HG02840 (cell line): ENCODE measurements around the gene KLHL22.

Experiments
- ATAC-seq: cut with Tn5 transposase; IDR thresholded peaks from one replicate; pipeline ENCODE4 v1.9.1; 2021; ENCODE audit warnings: mild to moderate bottlenecking, moderate library complexity, moderate number of reproducible peaks; ENCODE audit not compliant: unreplicated experiment, low FRiP score

KLHL22 gene

DNA sequence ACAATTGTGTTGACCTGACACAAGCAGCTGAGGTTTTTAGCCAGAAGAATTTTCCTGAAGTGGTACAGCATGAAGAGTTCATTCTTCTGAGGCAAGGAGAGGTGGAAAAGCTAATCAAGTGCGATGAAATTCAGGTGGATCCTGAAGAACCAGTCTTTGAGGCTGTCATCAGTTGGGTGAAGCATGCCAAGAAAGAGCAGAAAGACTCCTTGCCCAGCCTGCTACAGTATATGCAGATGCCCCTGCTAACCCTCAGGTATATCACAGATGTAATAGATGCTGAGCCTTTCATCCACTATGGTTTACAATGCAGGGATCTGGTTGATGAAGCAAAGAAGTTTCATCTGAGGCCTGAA lies 45.1 kb downstream of the KLHL22 start:
- no peak for ATAC-seq

DNA sequence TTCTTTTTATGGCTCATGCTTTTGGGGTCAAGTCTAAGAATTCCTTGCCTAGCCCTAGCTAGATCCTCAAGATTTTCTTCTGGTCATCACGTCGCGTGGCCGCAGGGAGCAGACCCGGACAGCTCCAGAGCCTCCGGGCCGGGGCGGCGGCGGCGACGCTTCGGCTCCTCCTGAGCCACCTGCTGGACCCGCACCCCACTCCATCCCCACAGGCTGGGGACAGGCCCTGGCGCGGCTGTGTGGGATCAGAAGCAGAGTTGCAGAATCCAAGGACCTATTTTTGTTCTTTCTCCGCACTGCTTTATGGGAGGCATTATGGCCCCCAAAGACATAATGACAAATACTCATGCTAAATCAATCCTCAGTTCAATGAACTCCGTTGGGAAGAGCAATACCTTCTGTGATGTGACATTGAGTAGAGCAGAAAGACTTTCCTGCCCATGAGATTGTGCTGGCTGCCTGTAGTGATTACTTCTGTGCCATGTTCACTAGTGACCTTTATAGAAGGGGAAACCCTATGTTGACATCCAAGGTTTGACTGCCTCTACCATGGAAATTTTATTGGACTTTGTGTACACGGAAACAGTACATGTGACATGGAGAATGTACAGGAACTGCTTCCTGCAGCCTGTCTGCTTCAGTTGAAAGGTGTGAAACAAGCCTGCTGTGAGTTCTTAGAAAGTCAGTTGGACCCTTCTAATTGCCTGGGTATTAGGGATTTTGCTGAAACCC lies 45.6 kb downstream of the KLHL22 start:
- ATAC-seq, result no peak

GRCh38 chr22:20448630-20449029 lies 47.0 kb downstream of the KLHL22 start:
- ATAC-seq, result no peak

GRCh38 chr22:20446383-20446970 lies 49.1 kb downstream of the KLHL22 start:
- ATAC-seq, result no peak

DNA sequence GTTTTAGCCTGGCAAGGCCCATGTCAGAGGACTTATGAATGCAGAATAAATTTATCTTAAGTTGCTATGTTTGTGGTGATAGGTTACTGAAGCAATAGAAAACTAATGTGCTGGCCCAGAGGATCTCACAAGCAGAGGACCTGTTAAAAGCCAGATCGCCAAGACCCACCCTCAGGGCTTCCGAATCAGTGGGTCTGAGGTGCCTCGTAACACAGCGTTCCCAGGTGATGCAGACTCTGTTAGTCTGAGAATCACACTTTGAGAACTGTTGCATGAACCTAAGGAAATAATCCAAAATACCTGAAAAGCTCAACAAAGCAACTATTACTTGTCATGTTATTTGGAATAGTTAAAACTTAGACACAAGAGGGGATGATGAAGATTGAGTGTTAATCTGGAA lies 51.3 kb downstream of the KLHL22 start:
- no peak for ATAC-seq

GRCh38 chr22:20442485-20443284 lies 52.9 kb downstream of the KLHL22 start:
- no peak for ATAC-seq

DNA sequence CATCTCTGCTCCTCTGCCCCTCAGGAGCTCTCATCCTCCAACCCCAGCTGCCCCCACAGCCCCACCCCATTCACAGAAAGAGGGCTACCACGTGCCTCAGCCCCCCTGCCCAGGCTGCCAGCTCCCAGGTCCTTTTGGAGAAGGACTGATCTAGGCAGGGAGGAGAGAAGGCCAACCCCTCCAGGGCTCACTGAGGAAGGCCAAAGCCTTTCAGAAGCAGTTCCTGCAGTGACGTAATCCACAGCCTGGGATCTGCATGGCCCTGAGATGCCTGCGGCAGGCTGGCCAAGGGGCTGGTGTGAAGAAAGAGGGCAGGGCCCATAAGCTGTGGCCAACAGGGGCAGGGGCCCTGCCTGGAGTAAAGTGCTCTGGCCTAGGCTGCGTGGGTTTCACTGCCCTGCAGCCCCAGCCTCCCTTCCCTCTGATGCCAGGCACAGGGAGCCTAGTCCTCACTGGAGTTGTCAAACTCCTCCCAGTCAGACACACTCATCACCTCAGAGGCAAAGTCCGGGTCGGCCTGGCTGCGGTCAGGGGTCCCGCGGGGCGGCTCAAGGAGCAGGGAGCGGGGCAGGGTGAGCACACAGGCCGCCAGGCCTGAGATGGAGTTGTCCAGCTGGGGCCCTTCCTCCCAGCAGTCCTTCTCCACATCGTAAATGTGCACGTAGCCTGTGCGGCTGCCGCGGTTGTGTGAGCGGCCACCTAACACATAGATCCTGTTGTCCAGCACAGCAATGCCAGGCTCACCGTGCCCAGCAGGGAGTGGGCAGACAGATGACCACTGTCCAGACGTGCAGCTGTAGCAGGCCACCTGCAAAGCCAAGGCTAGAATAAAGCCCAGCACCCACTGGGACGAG lies 53.7 kb downstream of the KLHL22 start:
- no peak for ATAC-seq

GRCh38 chr22:20440637-20441591 lies 54.7 kb downstream of the KLHL22 start:
- no peak for ATAC-seq

- ATAC-seq, result no peak
Observed at GRCh38 chr22:20439928-20440575, 55.5 kb downstream of the KLHL22 start.

DNA sequence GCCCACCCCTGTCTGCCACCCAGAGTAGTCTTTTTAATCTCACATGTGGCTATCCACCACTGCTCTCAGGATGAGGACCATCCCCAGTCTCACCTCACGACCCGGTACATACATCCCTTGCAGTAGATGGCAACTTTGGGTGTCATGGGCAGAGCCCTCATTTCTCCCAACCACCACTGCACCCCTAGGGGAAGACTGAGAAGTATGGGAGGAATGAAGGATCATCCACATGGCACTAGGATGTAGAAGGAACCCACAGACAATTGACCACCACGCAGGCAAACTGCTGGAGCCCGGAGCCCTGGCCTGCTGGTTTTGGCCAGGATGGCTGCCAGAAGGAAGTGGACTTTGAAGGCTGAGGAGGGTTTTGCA lies 56.1 kb downstream of the KLHL22 start:
- ATAC-seq, result no peak

DNA sequence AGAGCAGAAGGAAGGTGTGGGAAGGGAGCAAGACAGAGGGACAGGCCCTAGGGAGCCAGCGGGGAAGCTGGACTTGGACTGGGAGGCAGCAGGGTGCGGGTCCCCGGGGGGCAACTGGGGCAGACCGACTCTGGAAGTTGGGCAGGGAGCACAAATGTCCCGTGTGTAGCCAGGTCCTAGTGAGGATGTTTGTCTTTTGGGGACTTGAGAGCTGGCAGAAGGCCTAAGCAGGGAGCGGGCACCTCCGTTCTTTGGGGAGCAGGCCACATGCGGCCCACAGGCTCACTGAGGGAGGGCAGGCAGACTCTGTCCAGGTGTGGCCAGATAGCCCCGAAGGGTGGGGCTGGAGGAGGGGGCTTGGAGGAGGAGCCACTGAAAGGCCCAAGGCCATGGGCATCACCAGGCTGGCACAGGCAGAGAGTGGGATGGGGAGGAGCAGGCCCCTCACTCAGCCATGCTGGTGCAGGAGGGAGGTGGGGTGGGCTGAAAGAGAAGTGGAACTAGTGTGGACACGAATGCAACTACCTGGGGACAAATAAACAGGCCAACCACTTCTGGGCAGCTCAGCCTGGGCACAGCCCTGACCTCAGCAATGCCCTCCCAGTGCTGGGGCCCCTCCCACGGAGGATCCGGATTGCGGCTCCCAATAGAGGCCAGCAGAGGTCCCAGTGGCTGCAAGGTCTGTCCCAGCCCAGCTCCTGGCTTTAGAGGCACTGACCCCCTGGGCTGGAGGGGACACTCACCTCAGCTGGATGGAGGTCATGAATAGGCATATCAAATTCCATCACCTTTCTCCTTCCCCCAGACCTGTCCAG lies 56.7 kb downstream of the KLHL22 start:
- no peak for ATAC-seq

- ATAC-seq, result no peak
Observed at GRCh38 chr22:20438427-20438677, 57.2 kb downstream of the KLHL22 start.

DNA sequence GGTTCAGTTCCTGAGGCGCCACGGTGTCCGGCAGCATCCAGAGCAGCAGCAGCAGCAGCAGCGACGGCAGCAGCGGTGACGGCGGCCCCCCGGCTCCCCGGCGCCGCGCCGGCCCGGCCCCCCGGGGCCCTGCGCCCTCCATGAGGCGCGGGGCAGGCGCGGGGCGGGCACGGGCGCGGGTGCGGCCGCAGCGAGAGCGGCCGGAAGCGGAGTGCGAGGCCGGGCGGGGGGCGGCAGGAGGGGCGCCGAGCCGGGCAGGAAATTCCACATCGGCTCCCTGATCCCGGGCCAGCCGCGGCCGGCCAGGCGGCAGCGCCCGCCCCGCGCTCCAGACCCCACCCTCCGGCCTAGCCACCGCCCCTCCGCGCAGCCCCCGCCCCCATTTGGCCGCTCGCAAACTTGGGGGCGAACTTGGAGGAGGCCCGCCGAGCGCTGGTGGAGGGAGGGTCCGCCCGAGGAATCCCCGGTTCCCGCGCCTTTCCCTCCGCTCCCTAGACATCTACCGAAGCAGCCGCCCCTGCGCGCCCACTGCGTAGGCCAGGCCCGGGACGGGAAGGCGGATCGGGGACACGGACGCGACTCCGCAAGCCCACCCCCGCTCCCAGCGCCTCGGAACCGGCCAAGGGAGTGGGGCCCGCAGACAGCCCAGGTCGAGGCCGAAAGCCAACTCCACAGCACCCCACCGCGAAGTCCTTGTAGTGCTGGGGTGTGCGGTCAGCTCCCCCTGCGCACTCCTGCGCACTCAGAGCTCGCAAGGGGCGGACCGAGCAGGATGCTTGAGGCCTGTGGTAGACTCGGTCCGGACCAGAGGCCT lies 57.8 kb downstream of the KLHL22 start, which contains the start of gene SCARF2:
Gene SCARF2 (minus strand): TSS at position 213 of the 814 bp plus-strand sequence. CDS start 71 bp downstream, at position 142.
- no peak for ATAC-seq

DNA sequence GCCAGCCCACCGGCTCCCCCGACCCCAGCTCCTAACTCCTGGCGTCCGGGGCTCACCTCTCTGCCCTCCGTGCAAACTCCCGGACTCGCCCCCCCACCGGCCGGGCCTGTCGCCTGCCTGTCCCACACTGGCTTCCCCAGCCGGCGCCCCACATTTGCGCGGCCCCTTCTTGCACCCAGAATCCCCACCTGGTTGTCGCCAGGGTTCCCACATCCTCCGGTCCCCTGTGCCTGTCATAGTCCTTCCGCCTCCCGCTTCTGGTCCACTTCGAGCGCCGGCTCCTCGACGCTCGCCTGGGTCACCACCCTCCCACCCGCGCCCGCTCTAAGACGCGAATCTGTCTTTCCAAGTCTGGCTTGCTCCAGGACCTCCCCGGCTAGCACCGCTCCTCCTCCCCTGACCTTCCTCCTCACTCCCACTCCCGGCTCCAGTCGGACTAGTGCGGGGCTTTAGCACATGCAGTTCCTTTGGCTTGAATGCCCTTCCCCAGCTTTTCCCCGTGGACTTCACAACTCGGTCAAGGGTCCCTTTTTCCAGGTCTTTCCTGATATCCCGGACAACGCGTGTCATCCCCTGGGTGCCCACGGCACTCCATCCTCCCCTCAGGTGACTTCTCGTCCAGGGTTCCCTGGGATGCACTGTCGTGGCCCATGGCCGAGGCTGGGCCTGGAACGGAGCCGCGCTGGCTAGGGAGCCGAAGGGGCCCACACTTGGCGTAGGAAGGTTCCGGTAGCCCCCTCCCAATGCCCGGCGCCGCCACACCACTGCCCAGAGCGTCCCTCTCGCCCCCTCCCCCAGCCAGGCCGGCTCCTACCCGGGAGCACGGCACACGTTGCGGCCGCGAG lies 58.6 kb downstream of the KLHL22 start:
- ATAC-seq, result no peak

GRCh38 chr22:20436307-20436767 lies 59.3 kb downstream of the KLHL22 start:
- no peak for ATAC-seq

DNA sequence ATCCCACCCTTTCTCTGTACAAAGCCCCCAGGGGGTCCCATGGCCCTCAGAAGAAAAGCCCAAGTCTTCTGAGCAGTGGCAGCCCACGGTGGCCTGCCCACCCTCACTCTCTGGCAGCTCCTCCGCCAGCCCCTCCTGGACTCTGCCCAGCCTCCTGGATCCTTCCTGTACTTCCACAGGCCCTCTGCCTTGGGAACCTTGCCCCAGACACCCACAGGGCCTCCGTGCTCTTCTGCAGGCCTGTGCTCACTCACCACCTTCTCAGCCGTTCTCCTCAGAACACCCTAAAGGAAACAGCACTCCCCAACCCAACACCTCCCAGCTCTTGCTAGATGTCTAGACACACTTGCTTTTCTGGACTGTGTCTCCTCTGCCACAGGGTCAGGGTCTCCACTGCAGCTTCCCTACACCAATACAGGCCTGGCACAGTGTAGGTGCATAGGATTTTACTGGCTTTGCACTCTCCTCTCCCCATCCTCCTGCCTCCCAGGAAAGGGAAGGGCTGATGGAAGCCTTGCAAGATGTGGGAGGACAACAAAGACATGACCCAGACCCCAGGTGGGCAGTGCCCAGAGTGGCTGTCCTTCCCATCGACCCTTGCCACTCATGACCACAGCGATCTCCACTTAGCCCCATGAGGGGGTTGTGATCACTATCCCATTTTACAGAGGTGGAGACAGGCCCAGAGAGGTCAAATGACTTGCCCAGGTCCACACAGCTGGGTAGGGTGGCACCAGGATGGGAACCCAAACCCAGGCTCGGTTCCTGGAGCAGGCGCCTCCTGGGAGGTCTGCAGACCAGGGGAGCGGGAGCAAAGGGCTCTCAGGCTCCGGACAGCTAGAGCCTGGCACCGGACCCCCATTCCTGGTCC lies 59.9 kb downstream of the KLHL22 start:
- no peak for ATAC-seq
